ENCODE results near the gene ZNF593.

Gene ZNF593

GRCh38 chr1:26169669-26170471, at the start of gene ZNF593:
ZNF593 (plus strand) TSS chr1:26169908; CDS start chr1:26169984, 76 bp downstream.
- FAIRE-seq = peak; percentile 21

GRCh38 chr1:26121854-26122773, 47.6 kb upstream of the ZNF593 start:
- FAIRE-seq = no peak

DNA sequence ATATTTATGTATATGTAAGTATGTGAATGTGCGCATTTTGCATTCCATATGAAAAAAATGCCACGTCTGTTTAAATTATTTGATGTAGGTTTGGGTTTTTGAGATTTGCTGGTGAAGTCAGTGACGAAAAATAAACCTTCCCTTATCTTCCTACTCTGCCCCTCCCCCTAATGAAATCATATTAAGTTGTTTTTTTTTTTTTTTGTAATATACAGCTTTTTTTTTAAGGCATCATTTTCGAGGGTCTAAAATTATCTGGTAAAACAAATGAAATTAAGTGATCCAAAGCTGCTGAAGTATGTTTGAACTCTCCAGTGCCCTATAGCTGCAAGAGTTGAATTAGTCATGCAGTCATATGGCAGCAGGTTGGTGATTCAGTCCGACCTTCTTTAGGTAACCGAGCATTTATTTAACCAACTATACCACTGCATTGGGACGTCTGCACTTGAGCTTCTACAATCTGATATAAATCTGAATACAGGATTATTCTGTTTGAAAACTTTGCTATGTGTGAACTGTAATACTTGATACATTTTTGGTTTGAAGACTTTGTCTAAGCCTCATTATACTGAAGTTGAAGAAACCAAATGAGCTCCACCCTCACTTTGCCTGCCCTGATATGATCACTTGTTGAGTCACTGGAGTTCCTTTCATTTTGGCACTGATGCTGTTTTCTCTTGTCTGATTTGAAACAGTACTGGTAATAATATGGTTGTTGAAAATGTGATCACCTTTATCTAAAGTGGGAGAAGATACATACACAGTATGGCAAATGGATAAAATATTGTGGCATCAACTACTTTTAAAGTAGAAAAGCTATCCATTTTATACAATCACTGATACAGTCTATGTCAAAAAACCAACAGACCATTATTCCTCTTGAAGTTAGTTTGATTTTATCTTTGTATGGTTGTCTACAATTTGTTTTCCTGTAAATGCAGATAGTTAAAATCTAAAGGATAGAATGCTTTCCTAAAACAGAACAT, 46.4 kb upstream of the ZNF593 start:
- FAIRE-seq = no peak

GRCh38 chr1:26124418-26125331, 45.0 kb upstream of the ZNF593 start:
- no peak for FAIRE-seq

DNA sequence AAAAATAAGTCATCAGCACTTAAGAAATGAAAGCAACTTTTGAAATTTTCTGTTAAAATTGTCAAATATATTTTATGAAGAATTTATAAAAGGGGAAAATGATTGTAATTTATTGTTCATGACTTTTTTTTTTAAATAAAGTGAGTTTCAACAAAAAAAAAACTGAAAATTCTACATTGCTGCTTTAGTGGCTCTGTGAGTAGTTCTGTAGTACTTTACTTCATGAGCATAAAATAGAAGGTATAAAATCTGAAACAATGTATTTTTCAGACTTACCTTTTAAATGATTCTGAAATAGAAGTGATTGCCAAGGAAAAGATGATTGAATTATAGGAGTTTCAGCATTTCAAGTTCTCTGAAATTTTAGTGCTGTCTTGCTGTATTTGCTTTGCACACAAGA, 44.3 kb upstream of the ZNF593 start:
- no peak for FAIRE-seq

GRCh38 chr1:26125946-26126320, 43.8 kb upstream of the ZNF593 start:
- no peak for FAIRE-seq

DNA sequence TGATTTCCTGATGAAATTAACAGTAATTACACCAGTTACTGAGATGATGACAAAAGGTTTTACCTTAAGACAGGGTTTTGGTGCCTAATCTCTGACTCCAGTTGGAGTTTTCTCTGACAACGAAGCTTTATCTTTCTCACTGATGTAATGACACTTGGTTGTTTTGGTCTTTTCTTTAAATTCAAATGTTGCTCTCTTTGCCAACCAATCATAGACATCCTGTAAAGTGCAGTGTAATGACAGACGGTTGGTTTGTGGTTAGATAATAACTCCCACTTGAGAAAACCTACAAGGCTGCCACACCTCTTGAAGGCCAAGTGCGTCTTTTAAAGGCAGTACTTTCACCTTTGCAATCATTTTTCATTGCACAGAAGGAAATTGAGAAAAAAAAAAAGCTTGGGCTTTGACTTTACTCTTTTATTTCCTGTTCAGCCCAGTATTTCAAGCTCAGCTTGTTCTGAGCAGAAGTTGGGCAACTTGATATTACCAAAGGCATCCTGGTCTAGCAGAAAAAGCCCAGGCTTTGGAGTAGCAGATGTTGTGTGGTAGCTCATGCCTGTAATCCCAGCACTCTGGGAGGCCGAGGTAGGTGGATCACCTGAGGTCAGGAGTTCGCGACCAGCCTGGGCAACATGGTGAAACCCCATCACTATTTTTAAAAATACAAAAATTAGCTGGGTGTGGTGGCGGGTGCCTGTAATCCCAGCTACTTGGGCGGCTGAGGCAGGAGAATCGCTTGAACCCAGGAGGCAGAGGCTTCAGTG, 43.2 kb upstream of the ZNF593 start:
- no peak for FAIRE-seq

DNA sequence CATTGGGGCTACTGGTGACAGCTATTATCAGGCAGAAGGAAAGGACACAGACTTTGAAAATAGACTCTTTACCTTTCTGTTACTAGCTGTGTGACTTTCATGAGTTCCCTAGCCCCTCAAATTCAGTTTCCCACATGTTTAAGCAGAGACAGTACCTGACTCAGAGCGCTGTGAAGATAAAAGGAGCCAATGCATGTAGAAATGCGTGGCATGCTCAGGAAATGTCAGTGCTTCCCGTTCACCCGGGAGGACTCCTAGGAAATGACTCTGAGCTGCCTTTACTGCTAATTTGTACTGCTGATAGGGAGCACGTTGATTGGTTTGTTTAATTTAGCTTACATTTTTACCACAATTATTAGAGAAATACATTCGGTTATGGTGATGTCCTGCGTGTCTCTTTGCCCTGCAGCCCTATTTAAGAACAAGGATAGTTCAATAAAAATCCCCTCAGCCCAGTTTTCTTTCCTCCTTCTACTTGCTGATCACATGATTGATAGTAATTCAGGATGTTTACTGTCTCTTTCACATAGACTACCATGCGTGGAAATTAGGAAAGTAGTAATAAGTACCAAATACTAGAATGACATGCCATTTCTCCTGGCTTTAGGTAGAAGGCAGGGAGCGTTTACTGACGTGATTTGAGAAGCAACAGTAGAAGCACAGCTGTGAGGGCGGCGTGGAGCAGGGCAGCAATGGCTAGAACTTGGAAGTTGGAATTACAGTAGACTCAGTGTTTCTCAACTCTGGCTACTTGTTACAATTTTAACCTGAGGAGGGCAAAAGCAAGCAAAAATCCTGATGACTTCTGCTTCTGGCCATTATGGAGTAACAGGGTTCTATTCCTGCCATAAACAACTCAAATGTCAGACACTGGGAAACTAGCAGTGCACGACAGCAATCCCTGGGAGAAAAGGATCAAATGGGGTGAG, 42.2 kb upstream of the ZNF593 start:
- no peak for FAIRE-seq

DNA sequence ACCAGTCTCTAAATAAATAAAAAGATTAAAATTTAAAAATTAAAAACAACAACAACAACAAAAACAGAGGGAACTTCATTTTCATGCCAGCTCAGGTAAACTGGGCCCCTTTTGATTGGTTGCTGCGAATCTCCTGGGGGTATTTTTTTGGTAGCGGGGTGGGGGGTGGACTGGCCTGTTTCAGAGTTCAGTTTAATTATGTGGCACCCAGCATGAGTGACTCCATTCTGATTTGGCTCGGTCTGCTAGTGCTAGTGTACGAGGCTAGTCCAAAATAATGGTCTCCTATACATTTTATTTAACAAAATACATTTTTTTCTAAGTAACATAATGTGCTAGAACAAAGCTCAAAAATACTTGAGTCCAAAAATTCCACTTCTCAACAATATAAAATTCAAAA, 39.9 kb upstream of the ZNF593 start:
- FAIRE-seq = no peak

GRCh38 chr1:26130695-26131094, 39.0 kb upstream of the ZNF593 start:
- no peak for FAIRE-seq

GRCh38 chr1:26132128-26132833, 37.4 kb upstream of the ZNF593 start:
- FAIRE-seq = no peak

GRCh38 chr1:26132834-26133167, 36.9 kb upstream of the ZNF593 start:
- FAIRE-seq = no peak

DNA sequence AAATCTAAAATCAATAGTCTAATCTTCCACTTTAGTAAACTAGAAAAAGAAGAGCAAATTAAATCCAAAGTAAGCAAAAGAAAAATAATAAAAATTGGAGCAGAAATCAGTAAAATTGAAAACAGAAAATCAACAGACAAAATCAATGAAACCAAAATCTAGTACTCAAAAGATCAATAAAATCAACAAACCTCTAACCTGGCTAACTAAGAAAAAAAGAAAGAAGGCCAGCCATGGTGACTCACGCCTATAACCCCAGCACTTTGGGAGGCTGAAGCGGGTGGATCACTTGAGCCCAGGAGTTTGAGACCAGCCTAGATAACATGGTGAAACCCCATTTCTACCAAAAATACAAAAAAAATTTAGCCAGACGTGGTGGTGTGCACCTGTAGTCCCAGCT, 35.2 kb upstream of the ZNF593 start:
- FAIRE-seq = no peak

- FAIRE-seq = no peak
These were observed 30.6 kb upstream of the ZNF593 start for GRCh38 chr1:26138974-26139558.

DNA sequence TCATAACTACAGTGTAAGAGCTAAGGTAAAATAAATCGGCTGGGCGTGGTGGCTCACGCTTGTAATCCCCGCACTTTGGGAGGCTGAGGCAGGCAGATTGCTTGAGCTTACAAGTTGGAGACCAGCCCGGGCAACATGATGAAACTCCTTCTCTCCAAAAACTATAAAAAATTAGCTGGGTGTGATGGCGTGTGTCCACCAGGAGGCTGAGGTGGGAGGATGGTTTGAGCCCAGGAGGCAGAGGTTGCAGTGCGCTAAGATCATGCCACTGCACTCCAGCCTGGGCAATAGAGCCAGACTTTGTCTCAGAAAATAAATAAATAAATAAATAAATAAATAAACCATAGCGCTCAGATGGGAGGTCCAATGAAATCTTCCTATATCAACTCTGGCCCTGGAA, 27.5 kb upstream of the ZNF593 start:
- no peak for FAIRE-seq

- no peak for FAIRE-seq
These were observed 24.4 kb upstream of the ZNF593 start for GRCh38 chr1:26145041-26145959.

DNA sequence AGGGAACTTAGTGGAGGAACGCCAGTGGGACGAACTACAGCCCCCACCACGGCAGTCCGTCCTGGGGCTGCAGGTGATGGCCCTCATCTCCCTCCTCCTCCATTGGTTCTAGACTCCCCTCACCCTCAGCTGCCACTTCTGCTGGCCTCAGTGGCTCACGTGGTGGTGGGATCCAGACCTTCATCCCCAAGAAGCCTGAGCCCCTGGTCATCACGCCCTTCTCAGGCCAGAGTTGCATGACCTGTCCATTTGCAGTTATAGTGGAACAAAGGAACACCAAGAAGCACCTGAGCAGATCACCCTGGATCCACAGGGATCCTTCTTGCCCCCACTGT, 23.8 kb upstream of the ZNF593 start:
- no peak for FAIRE-seq

DNA sequence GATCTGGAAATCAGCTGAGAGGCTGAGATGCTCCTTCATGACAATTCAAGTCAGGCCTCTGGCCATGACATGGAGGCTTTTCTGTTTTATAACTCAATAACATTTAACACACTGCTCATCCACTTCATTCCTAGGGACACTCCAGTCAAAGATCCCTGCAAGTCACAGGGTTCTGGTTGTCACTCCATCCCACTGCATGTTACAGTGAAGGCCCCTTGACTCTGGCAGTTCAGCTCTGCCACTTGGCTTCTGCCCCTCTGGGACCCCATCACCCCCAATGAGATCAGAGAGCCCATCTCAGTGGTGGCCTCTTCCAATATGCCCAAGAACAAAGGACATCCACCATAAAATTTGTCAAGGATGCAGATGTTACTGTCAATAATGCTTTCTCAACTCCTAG, 20.8 kb upstream of the ZNF593 start:
- FAIRE-seq = no peak

Measured in endometrium (tissue), 2 donors.